HG03575 (cell line): ENCODE data around the gene ZNF664.

Experiments used
- ATAC-seq: cut with Tn5 transposase; IDR thresholded peaks from one replicate; pipeline ENCODE4 v1.9.1; 2021; ENCODE audit not compliant: unreplicated experiment, insufficient number of reproducible peaks, low FRiP score; ENCODE audit errors: extremely low read depth

ZNF664 gene

DNA sequence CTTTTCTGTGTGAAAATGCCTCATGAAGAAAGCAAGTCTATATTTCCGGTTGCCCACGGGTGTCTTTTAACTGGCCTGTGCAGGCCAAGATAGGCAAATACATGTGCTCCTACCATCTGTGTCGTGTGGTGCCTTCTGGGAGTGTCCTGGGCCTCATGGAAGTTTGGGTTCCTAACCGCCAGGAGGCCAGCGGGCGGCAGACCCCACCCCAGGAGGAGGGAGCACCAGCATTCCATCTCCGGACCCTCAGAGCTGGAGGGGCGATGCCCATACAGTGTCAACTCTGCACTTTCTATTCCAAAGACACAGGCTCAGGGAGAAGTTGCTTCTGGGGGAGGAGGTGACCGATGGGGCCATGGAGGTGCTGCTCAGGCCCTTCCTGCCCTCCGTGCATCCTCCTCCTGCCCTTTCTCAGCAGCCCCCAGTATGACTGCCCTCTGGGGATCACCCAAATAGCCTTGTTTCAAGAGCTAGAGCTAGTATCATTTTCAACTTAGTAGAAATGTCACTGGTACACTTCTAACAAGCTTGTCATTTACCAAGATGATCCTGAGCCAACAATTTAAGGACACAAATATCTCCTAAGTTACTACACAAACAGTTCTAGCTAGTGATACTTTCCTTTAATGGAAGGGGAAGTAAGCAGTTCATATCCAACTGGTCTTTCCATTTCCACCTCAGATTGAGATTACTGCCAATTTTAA, 18.2 kb upstream of the ZNF664 start:
- no peak for ATAC-seq

DNA sequence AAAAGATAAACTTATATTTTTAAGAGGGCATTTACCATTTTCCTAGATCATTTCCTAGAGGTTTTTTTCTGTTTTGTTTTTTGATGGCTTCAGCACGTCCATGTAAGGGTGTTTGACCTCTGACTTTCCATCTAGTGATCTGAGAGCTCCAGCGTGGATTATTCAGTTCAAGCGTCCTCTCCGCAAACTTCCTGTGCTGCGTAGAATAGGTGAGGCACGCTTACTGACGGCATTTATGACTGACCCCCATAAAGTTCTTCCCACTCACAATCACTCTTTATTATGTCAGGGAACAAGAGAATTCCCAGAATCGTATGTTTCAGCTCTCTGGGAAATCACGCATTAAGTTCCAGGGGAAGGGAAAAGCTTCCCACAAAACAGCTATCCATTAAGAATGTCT, 16.8 kb upstream of the ZNF664 start:
- no peak for ATAC-seq

DNA sequence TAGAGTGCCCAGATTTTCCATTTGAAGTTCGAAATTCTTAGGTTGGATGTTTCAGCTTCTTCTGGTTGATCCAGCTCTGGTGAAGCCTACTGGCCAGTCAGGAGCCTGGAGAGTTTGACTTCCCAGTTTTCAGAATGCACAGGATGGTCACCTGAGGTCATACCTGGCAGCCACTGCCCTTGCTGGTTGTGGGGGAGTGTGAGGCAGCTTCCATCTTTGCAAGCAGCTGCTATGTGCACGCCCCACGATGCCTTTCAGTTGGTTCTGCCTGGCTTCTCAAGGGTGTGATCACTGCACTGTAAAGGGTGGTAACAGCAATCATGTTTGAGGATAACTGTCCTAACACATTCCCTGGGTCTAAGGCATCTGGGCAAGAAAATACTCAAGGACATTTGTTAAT, 15.8 kb upstream of the ZNF664 start:
- ATAC-seq, result no peak

DNA sequence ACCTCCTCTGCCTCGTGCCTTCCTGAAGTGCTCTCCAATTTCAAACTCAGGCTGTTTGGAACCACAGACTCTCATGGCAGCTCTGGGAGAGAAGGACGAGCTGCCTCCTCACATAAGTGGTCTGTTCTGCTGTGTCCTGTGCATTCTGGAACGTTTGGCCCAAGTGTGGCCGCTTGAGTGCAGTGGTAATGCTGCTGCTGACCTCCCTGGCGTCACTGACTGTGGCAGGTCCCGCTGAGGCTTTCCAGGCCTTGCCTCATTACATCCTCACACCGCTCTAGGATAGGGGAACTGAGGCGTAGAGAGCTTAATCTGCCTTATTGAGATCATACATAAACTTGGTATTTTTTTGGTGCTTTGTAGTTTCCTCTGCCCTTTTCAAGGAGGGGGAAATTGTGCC, 14.6 kb upstream of the ZNF664 start:
- ATAC-seq, result no peak

DNA sequence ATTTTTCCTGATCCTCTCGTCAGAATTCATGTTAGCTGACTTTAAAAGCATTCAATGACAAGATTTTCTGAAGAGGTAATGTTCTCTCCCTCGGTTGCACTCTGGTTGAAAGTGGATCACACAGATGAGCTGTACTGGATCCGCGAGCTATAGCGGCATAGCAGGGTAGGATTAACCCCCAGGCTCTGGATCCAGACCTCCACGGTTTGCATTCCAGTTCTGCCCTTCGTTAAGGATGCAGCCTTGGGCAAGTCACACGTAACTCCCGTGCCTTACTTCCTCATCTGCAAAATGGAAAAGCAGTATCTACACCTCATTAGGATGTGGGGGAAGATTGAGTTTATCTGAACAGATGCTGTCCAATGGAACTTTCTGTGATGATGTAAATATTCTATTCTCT, 14.1 kb upstream of the ZNF664 start:
- ATAC-seq, result no peak

DNA sequence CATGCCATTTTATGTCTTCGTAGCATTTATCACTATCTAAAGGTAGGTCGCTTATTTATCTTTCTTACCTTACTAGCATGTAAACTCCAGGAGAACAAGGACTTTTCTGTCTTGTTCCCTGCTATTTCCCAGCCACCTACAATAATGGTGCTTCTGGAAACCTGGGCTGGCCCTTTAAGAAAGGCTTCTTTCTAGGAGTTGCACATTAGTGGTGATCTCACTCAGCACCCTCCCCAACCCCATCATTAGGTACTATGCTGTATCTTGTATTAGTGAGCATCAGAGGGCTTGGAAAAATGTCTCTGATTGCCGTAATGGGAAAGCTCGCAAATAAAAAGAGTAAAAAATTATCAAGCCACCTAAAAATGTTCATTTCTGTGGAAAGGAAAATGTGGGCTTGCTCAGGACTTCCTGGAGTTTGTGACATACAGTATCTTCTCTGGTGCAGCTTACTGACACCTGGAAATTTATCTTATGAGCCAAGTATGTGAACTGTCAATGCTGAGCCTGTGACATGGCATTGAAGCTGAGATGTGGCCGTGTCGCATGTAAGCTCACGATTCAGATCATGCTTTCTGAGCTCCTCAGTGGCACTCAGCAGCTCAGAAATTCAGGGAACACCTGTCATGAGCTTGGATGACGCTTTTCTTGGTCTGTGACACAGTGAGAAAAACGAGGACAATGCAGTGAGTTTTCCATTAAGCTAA, 12.8 kb upstream of the ZNF664 start:
- no peak for ATAC-seq

DNA sequence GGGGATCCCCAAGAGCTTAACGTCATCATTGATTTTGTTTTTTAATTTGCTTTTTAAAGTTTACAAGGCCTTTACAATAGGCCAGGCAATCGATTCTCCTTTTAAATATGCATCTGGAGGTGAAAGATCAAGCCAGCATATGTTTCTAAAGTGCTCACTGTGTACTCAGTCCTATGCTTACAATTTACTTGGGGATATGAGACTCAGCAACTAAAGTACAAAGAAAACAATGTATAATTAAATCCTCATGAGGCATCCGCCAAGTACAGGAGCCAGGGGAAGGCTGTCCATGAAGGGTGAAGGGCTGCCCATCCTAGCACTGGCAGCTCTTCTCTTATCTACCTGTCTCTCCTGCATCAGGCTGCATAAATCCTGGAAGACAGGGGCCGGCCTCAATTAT, 12.2 kb upstream of the ZNF664 start:
- ATAC-seq, result no peak

DNA sequence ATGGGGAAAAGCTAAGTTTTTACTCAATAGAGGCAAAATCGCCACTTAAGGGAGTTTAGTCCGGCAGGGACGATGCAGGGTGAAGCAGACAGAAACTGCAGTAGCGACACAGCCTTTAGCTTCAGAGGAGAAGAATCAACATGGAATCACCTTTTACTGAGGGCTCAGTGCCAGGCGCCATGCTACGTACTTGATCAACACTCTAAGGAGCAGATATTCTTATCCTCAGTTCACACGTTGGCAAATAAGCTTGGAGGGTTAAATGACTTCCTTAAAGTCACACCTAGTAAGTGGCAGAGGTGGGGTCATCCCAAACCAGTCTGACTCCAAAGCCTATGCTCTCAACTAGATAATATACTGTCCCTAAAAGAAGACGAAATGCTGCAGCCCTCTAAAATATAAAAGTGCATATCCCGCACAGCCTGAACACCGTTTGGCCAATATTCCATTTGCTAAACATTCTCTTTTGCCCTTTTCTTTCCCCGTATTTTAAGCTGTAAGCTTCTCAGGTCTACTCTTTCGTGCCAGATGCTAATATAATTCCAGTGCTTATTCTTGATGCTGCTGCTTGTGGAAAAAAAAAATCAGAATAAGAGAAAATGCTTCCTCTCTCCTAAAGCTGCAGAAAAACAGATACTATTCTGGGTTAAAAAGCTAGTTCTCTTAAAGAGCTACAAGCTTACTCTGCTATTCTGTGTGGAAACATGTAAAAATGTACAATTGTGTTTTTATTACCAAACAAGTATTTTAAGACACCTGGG, 11.2 kb upstream of the ZNF664 start:
- ATAC-seq, result no peak

DNA sequence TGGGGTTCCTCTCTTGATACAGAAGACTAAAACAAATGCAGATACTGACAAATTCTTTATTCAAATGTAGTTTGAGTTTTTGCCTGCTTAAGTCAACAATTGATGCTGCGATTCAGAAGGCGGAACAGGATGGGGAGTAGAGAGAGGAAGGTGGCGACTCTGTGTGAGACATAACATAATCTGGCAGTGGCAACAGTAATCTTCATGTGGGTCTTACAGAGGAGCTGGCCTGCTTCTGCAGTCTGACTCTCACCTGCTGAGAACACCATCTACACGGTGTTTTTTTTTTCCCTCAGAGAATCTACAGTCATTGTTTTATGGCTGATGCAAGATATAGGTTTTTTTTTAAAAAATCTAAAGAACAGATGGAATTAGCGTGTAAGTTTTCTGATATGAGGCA, 10.5 kb upstream of the ZNF664 start:
- no peak for ATAC-seq

DNA sequence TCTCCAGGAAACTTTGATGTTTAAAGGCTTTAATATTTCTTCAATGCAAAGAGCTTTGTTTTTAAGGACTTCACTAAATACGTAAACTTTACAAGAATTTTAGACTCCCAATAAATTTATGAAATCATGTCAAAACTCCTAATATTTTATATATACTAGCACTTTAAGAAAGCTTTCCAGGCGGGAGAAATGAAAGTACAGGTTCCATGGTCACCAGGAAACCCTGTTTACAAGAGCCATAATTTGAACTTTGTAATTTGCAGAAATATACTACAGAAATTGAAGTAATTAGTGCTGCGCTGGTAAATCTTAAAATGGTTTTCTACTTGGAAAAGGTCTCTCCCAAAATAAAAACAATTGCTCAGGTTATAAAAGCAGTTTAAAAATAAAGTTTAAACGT, 9.2 kb upstream of the ZNF664 start:
- no peak for ATAC-seq

DNA sequence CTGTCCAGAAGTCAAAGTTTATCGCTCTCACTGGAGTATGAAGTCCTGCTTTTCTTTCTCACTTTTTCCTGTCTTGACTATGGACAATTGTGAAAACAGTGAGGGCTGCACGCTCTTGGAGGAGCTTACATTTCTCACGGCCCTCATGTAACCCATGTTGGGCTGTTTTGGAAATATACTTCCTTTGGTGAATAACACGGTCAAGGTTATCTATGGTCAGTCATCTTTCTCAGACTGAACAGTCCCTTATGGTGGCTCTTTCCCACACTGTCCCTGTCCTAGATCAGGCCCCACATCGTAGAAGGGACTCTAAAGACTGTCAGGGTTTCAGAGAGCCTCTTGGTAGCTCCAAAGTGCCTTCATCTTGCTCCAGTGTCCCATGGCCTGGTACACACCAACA, 7.6 kb upstream of the ZNF664 start:
- ATAC-seq, result no peak

DNA sequence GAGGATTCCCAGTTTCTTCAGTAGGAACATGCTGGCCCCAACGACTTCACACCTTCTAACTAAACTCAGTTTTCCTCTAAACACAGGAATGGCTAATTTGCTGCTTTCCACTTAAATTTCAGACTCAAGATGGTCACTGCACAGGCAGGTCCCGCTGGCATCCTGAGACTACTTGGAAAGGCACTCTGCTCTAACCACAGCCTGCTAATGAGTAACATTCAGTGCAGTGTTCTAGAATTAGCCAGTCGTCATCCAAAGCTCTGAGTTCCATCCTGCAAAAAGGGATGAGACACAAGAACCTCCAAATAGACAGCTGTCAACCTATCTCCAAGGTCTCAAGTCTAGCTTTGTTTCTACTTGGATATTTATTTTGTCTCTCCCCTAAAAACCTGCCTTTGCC, 6.4 kb upstream of the ZNF664 start:
- no peak for ATAC-seq

DNA sequence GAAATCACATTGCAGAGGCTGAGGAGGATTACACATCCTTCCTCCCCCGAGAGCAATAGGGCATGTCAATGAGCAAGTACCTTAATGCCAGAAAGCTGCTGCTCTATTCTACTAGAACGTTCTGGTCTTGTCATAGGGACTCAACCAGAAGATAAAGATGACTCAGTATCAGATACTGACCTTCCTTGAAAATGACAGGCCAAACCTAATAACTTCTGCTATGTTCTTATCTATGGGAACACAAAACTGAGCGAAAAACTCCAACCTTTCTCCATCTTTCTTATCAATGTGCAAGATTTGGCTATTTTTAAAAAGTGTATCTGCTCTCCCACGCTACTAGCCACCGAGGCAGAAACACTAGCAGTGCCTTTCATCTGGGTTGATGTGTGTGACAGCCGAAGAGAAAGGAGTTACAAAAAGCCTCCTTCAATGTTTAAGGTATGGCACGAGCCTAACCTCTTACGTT, 5.9 kb upstream of the ZNF664 start:
- no peak for ATAC-seq

DNA sequence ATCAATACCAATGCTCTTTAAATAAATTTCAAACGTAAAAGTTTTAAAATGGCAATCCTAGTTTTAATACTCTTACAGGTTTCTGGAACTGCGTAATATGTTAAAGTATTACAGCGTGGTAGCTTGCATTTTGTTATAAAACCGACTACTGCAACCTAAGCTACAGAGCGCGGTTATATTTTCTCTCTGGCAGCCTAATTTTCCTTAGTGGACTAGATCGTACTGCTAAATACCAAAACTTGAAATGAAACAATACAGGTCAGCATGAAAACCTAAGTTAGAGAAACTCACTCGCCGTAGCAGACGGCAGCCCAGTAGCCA, 1.6 kb upstream of the ZNF664 start:
- ATAC-seq, result no peak

DNA sequence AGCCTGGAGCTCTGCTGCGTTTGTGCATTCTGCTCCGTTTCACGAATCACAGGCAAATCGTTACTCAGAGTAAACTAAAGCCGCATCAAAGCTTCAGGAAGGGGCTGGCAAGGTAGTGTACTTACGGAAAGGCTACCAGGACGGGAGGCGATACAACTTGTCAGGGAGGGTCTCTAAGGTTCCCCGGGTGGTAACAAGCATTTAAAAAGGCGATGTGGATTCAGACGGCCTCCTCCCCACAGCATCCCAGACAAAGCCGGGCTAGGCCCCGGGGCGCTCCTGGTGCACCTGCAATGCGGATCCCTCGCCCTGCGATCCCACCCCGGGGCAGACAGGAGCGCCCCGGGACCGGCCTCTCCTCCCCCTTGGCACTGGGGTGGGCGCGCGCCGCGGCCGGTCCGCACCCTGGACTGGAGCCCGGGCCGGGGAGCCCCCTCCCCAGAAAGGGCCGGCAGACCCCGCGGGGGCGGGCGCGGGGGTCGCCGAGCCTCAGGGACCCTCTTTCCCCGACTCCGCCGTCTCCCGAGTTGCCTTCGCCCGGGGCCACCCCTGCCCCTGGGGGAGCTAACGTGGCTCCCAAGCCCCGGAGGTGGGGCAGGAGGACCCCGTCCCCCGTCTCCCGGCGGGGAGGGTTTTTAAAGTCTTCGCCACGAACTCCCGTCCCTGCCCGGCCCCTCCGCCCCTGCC, 1.1 kb upstream of the ZNF664 start:
- no peak for ATAC-seq

DNA sequence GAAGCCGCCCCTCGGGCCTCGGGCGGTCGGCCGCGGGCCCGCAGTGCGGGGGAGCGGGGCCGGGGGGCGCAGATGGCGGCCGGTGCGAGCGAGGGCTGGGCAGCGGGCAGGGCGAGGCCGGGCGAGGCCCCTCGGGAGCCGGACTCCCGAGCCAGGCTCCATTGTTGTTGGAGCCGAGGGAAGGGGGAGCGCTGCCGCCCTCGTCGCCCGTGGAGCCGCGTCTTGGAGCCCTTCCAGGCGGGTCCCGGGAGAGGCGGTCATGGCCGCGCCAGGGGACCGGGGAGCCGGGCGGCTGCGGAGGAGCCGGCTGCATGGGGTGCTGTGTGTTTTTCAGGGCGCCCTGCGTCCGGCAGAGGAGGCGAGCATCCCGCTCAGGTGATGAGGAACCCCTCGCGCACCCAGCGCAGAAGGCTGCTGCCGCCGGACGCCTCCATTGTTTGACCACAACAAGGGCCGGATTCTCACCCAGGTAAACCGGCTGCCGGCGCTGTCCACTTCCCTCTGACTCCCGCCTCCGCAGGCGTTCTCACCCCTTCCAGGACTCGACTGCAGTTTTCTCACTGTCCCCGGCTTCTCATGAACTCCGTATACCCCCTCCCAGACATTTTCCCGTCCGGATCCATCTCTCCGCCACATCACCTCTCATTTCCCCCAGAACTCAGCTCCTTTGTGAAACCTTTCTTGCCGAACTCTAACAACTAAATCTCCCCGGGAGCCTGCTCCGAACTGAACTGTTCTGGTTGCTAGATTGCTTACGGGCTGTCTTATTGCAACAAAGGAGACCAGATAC, 732 bp downstream of the ZNF664 start:
- ATAC-seq, result no peak

DNA sequence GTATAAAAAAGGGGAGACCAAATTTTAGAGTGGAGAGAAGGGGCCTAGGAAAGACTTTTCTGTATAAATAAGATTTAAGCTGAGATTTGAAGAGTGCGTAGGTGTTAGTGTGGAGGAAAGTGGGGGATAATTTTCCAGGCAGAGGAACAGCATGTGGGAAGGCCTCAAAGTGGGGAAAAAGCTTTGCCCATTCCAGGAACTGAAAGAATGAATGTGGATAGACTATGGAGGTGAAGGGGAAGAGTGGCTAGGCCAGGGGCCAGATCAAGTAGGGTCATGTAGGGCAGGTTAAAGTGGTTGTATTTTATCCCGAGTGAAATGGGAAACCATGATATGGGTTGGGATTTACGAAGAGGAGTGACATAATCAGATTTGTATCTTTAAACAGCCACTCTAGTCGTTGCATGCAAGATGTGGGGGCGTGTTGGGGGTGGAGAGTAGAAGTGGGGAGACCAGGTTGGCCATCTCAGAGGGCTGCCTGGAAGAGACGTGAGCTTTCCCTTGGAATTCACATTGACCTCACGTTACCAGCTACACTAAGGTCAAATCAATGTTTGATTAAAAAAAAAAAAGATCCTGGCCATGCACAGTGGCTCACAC, 3.3 kb downstream of the ZNF664 start:
- no peak for ATAC-seq

DNA sequence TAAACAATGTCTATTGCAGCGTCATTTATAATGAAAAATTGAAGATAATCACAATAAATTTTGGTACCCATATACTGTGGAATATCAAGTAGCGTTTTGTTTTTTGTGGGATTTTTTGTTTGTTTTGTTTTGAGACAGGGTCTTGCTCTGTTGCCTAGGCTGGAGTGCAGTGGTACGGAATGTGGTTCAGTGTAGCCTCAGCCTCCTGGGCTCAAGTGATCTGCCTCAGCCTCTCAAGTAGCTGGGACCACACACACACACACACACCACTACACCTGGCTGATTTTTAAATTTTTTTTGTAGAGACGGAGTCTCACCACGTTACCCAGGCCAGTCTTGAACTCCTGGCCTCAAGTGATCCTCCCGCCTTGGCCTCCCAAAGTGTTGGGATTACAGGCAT, 6.6 kb downstream of the ZNF664 start:
- no peak for ATAC-seq

DNA sequence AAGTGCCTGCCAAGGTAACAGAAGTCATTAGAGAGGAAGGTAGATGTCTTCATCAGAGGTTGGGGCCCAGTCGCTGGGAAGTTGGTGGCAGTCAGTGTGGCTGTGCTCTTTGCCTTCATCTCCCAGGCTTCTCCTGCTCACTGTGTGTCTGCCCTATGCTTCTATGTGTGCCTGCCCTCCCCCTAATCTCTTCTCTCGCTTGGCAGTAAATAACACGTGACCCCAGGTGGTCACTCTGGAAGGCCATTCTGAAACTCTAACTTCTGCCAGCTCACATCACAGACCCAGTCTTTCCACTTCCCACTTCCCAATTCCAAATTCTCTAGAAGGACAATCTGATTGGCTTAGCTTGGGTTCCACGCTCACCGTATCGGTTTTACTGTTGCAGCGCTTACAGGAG, 9.3 kb downstream of the ZNF664 start:
- no peak for ATAC-seq
